HG03342 (cell line): ENCODE measurements around the gene PLPP1.

ENCODE experiments used
- ATAC-seq: cut with Tn5 transposase; IDR thresholded peaks from one replicate; pipeline ENCODE4 v1.9.1; 2021; ENCODE audit warnings: mild to moderate bottlenecking, moderate library complexity; ENCODE audit not compliant: unreplicated experiment

The PLPP1 gene

GRCh38 chr5:55451976-55452375, 82.8 kb downstream of the PLPP1 start:
- no peak for ATAC-seq

- no peak for ATAC-seq
Observed at GRCh38 chr5:55450050-55450765, 84.6 kb downstream of the PLPP1 start.

- ATAC-seq: no peak
Observed at GRCh38 chr5:55446640-55447351, 88.0 kb downstream of the PLPP1 start.

GRCh38 chr5:55445791-55446190, 89.0 kb downstream of the PLPP1 start:
- no peak for ATAC-seq

GRCh38 chr5:55441954-55442353, 92.8 kb downstream of the PLPP1 start:
- no peak for ATAC-seq

- ATAC-seq: no peak
Observed at GRCh38 chr5:55441107-55441771, 93.5 kb downstream of the PLPP1 start.

GRCh38 chr5:55440188-55440646, 94.5 kb downstream of the PLPP1 start:
- no peak for ATAC-seq

- no peak for ATAC-seq
Observed at GRCh38 chr5:55438998-55439397, 95.8 kb downstream of the PLPP1 start.

GRCh38 chr5:55437859-55438206, 96.9 kb downstream of the PLPP1 start:
- ATAC-seq: no peak

- no peak for ATAC-seq
Observed at GRCh38 chr5:55437452-55437851, 97.3 kb downstream of the PLPP1 start.

GRCh38 chr5:55432549-55432948, 102.2 kb downstream of the PLPP1 start:
- no peak for ATAC-seq

GRCh38 chr5:55429613-55430253, 105.0 kb downstream of the PLPP1 start:
- no peak for ATAC-seq

- ATAC-seq: no peak
Observed at GRCh38 chr5:55429221-55429612, 105.5 kb downstream of the PLPP1 start.

- ATAC-seq: no peak
Observed at GRCh38 chr5:55427157-55427556, 107.6 kb downstream of the PLPP1 start.

GRCh38 chr5:55426455-55426854, 108.3 kb downstream of the PLPP1 start:
- no peak for ATAC-seq

GRCh38 chr5:55421074-55421529, 113.7 kb downstream of the PLPP1 start:
- peak; percentile 93 for ATAC-seq

GRCh38 chr5:55418994-55419968, 115.5 kb downstream of the PLPP1 start:
- ATAC-seq: no peak

- ATAC-seq: no peak
Observed at GRCh38 chr5:55416306-55416705, 118.5 kb downstream of the PLPP1 start.

GRCh38 chr5:55415071-55415470, 119.7 kb downstream of the PLPP1 start:
- no peak for ATAC-seq

GRCh38 chr5:55413644-55414043, 121.1 kb downstream of the PLPP1 start:
- no peak for ATAC-seq
